NCI-H2171 treated with DMSO at 0.1 percent for 48 hours (cell line): ENCODE measurements around the gene PGK2.

ENCODE experiments used
- DNase-seq: peaks from one replicate; lab custom pipeline; 2025; lab: John Stamatoyannopoulos, UW

PGK2 gene

GRCh38 chr6:49787176-49787575, at the start of gene PGK2:
PGK2 (minus strand) TSS chr6:49787285; CDS start chr6:49787187, 98 bp downstream.
- no peak for DNase-seq

DNA sequence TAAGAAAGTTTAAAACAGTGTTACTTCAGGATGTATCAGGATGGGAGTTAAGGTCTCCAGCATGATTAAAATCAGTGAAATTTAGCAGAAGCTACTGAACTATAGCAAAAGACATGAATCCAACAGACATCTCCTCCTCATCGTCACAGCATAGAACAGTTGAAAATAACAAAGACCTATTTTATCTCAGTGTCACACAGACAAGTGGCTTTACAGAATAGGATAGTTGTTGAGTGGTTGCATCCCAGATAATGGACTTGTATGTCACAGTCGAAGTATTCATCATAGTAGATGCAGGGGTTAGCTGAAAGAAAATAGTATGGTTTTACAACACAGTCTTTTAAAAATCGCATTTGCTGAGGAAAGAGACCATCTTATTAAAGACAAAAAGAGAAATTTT, 48.1 kb upstream of the PGK2 start:
- no peak for DNase-seq

GRCh38 chr6:49833386-49833785, 46.3 kb upstream of the PGK2 start:
- DNase-seq: no peak

DNA sequence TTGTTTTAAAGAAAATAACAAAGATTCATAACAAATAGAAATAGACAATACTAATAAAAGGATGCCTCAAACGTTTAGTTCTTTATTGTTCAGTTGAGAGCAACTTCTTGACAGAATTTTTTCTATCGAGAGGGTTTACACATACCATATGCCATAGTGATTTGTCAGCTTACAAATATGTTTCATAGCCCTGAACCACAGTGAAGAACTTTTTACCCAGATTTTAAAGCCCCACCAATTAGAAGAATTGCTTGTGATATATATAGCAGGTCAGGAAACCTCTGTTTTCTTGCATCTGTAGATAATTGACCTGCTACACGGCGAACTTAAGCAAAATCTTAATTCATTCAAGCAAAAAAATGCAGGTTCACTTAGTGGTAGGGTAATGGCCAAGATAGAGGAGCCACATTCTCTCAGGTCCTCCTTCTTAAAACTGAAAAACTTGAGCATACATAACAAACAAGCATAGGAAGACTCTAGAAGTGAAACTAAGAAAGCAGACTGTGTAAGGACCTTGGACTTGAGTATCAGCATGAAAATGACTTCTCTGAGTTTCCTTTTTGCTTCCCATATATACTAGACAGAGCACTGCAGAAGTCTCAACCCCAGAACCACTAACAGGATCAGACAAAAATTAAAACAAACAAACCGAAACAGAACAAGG, 39.8 kb upstream of the PGK2 start:
- DNase-seq: no peak

DNA sequence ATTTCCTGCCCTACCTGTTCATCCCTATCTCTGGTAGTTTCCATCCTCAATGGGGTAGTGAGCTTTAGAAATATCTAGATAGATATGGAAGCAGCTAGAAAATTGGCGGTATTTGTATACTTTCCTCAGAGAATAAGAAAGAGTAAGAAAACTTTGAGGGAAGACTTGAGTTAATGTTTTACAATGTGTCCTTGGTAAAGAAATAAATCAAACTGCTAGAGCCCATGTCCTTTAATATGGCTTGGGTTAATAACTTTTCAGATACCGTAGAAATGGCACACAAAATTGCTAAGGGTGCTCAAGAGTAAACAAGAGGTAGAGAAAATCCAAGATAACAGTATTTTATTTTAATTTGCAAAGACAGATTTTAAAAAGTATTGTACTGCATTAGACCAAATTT, 28.1 kb upstream of the PGK2 start:
- no peak for DNase-seq

DNA sequence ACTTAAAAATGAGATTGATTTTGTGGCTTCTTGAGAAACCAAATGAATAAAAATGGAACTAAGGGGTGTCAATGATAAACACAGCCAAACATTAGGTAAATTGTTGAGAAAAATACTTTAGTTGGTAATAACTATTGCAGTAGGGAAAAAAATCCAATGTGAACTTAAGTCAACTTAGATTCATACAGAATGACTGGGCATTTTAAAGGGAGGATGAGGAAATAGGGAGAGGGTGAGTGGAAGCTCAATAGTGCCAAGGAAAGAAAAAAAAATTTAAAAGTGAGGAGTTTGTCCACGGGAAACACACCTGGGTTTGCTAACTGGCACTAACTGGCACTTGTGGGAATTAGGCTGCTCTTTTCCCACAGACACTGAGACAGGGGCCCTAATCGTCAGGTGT, 26.2 kb upstream of the PGK2 start:
- no peak for DNase-seq

DNA sequence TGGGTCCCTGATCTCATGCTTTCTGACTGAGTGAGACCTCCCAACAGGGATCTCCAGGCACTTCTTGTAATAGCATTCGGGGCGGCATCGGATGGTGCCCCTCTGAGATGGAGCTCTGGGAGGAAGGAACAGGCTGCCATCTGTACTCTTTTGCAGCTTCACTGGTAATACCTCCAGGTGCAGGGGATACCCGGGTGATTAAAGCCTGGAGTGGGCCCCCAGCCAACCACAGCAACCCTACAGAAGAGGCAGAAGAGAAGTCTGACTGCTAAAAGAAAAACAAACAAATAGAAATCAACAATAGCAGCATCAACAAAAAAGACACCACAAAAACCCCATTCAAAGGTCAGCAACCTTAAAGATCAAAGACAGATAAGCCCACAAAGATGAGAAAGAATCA, 19.1 kb upstream of the PGK2 start:
- DNase-seq: peak; percentile 10

- DNase-seq: no peak
Observed at GRCh38 chr6:49805246-49805645, 18.2 kb upstream of the PGK2 start.

DNA sequence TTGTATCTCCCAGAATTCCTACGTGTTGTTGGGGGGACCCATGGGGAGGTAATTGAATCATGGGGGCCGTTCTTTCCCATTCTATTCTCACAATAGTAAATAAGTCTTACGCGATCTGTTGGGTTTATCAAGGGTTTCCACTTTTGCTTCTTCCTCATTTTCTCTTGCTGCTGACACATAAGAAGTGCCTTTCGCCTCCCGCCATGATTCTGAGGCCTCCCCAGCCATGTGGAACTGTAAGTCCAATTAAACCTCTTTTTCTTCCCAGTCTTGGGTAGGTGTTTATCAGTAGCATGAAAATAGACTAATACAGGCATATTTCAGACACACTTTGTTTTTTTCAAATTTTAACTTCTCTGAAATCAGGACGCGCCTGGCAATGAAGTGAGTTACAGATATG, 14.4 kb upstream of the PGK2 start:
- no peak for DNase-seq

DNA sequence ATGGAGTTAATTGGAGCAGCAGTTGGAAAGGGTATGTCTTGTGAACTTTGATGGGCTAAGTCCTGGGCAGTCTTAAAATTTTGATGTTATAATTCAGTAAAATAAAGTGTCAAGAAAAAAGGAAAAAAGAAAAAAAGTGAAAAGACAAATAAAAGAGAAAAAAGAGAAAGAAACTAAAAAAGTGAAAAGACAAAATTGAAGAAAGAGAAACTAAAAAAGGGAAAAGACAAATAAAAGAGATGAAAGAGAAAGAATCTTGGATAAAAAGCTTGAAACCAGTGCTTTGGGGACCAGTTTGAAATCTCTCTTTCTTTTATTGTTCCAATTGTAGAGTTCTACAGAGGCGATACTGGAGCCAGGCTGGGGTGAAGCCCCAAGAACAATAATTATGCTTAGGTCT, 12.0 kb upstream of the PGK2 start:
- no peak for DNase-seq

DNA sequence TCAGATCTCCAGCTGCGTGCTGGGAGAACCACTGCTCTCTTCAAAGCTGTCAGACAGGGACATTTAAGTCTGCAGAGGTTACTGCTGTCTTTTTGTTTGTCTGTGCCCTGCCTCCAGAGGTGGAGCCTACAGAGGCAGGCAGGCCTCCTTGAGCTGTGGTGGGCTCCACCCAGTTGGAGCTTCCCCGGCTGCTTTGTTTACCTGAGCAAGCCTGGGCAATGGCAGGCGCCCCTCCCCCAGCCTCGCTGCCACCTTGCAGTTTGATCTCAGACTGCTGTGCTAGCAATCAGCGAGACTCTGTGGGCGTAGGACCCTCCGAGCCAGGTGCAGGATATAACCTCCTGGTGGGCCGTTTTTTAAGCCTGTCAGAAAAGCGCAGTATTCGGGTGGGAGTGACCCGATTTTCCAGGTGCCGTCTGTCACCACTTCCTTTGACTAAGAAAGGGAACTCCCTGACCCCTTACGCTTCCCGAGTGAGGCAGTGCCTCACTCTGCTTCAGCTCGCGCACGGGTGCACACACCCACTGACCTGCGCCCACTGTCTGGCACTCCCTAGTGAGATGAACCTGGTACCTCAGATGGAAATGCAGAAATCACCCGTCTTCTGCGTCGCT, 9.9 kb upstream of the PGK2 start:
- DNase-seq: peak; percentile 40

DNA sequence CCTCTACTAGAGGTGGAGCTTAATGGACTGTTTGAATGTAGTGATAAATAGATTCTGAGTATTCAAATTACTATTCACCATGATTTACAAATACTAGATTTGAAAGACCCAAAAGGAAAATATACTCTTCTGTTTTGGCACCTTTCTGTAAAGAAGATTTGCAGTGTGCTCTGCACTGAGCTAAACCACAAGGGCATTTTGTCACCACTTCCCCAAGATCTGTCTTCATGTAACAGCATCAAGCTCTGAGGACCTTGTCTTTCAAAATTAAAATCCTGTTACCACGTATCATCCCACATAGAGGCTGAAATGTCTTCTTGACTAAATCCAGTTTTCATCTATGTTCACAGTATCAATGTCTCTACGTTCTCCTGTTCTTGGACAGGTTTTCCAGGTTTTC, 3.3 kb upstream of the PGK2 start:
- DNase-seq: no peak

DNA sequence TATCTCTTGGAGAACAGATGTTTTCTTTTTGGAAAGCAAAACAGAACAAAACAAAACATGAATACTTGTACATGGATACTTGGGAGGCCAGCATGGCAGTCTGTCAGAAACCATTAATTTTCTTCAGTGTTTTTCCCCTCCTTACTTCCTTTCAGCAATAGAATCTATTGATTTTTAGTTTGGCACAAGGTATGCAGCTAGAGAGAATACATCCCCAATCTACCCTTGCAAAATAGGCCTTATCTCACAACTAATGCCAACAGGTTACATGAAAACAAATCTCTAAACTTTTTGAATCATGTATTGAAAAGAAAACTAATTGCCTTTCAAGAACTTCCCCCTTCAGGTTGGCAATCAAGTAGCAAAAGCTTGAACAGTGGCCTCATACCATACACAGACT, 2.8 kb downstream of the PGK2 start:
- no peak for DNase-seq

GRCh38 chr6:49782725-49783124, 4.4 kb downstream of the PGK2 start:
- no peak for DNase-seq

DNA sequence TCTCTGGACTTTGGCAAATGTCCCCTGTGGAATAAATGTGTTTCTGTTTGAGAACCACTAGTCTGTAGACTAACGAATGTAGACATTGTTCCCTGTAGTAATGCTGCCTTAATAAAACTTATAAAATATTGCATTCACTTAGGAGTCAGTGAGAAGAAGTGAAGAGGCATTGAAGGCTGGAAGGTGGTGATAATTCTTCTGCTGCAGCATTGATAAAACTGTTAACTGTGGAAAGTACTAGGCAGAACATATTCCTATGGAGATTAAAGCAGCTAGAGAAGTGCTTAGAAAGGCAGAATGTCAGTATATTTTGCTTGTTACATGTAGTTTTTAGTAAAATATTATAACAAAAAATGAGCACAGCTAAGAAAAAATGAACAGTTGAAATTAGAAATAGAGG, 4.8 kb downstream of the PGK2 start:
- DNase-seq: no peak

- no peak for DNase-seq
Observed at GRCh38 chr6:49776444-49776843, 10.6 kb downstream of the PGK2 start.

DNA sequence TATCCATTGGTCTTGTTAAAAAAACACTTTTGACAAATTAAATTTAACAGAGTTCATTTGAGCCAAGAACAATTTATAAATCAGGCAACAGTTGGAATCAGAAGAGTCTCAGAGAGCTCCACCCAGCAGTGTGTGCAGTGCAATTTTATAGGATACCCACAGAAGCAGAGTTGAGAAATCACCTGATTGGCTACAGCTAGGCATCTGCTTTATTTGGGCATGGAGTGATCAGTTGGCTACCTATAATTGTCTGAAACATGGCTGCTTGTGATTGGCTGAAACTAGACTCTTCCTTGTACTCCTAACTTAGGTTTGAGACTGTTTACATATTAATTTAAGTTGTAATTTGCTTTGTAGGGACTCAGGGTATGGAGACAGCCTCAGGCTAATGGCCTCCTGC, 12.0 kb downstream of the PGK2 start:
- no peak for DNase-seq

DNA sequence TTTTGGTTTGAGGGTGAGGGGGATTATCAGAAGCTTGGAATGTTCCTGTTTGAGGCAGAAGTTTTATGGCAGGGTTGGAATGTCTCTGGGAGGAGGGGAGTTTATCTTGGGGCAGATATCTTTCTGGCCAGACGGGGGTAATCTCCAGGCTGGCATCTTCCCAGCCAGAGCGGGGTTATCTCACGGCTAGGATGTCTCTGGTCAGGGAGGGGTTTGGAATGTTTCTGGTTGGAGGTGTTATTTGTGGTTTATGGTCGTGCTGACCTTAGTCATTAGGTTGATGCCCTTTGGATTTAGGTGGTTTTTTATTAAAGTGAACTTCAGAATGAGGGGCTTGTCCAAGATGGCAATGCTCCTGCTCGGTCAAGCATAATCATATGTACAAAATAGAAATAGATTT, 14.8 kb downstream of the PGK2 start:
- no peak for DNase-seq

- no peak for DNase-seq
Observed at GRCh38 chr6:49766762-49767161, 20.3 kb downstream of the PGK2 start.

GRCh38 chr6:49764571-49765236, 22.4 kb downstream of the PGK2 start:
- no peak for DNase-seq

DNA sequence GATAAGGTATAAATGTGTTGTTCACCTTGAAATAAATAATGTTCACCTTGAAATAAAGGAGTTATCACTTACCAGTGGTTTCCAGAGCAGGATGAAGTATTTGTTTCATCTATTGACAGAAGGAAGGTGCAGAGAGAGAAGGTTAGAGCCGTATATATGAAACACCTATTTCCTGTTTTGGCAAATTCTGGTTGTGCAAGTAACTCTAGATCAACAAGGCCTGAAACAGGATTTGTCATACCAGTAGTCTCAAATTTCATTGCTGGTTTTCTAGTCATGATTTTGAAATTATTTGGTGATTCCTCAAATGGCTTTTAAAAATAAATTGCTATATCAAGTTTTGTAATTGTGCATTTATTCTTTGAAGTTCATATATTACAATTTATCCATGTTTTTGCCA, 42.8 kb downstream of the PGK2 start, which contains the start of gene CRISP3:
CRISP3 (minus strand) TSS at position 130 of the 400 bp plus-strand sequence; CDS start at position 109, 21 bp downstream.
- DNase-seq: no peak

DNA sequence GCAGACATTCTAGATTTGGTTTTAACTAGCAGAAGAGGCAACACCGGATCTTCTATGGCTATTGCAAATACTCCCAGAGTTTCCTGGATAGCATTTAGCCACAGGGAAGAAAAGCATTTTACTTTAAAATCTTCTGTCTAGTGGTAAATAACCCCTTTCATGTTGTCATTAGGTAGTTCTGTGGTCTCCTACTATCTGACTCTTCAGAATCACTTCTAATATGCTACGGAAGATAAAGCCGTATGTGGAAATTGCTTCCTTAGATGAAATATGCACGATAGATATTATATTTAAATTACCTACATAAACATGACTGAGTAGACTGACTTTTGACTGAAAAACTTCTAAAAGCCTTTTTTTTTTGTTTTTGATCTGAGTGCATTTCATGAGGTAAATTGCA, 43.7 kb downstream of the PGK2 start:
- no peak for DNase-seq

GRCh38 chr6:49739423-49739822, 47.7 kb downstream of the PGK2 start:
- DNase-seq: no peak
